ENCODE results near the gene FARP2. TPM values are rescaled to one million over a fixed set of nuclear protein-coding genes. Genes with fewer than 3 reads are reported as not detected.
A peak's percentile ranks its signal among the peaks of the same experiment; 100 is the strongest.

The FARP2 gene
- total and polyA plus RNA-seq, 2 of the 13 experiments (the other 11 are each of a cell fraction or from before 2014, with no cell fraction given): 28.0 to 45.4 TPM

- peak overlapping the region; percentile 80 for H3K27ac ChIP-seq (ENCODE audit: extremely low read length, insufficient read depth, low read length)
- no peak overlapping the region for H2AFZ ChIP-seq (ENCODE audit: low read length)
- ChIA-PET POLR2A (interaction anchor here (1.4 kb wide), 1 partner anchor 40 kb away, joined by 5 read pairs; the partner anchor contains the start of gene HDLBP), CTCF (ENCODE audit: low intra/inter-chr PET ratio, low total read pairs) (no interaction called here)
- TSS peak; percentile 86 for BruUV-seq (replicated peaks)
- peaks cover 42% of the 10 kb centered on the region for H3K79me2 ChIP-seq (ENCODE audit: insufficient read depth, low read length)
- no peaks in the 10 kb centered on the region for H3K9me3 ChIP-seq (ENCODE audit: low read length)
- in situ Hi-C loops (cut with HindIII; ENCODE audit: extremely low pct_ligation_motif_present, low pct_unique_long_range_greater_than_20kb) (loop anchor here (5.0 kb wide), 1 partner anchor 38 kb away; the partner anchor contains the start of genes HDLBP and SEPTIN2), intact Hi-C loops (cut with micrococcal nuclease; ENCODE audit: unreplicated experiment) (loop anchor here (10.0 kb wide), 2 partner anchors 80 to 150 kb away; partner anchors contain the start of gene STK25)
- H3K4me2 ChIP-seq (ENCODE audit: low read depth, low read length): peak overlapping the region; percentile 95
- peak overlapping the region; percentile 67 for H3K9ac ChIP-seq (ENCODE audit: insufficient read depth, low read depth, low read length)
- DNase-seq (ENCODE audit: low spot score): peak; percentile 76
- FAIRE-seq: no peak
- H4K20me1 ChIP-seq (ENCODE audit: insufficient read depth, low read length): peaks cover 54% of the 10 kb centered on the region
- peak overlapping the region; percentile 38 to 74 (median 50) for H3K4me3 ChIP-seq (replicated peaks in 1 of 3; ENCODE audit: insufficient read depth in 1 of 3, low read depth in 2 of 3, low read length in 3 of 3)
- WGBS (ENCODE audit: low lambda C conversion rate): 9% methylated on average over 33 of the region's 40 CpGs
- no peaks in the 10 kb centered on the region; a peak in 1 of 5 replicates for H3K27me3 ChIP-seq (ENCODE audit: control insufficient read depth in 1 of 2, insufficient read depth in 2 of 2, low read length in 2 of 2)
- ATAC-seq: peak; percentile 82
- H3K36me3 ChIP-seq (replicated peaks in 1 of 2; ENCODE audit: control insufficient read depth in 1 of 2, insufficient read depth in 2 of 2, low read length in 2 of 2): peaks cover 4 to 29% of the 10 kb centered on the region in 2 experiments
- H3K4me1 ChIP-seq (ENCODE audit: insufficient read depth, low read length): peaks cover 84% of the 10 kb centered on the region
- TF ChIP-seq ZNF282 (IDR thresholded peaks at IDR 0.05; ENCODE audit: partially characterized antibody) (no peak), FOXJ3 (CRISPR knock-in tag; IDR thresholded peaks at IDR 0.05; ENCODE audit: borderline replicate concordance) (no peak), THAP7 (CRISPR knock-in tag; IDR thresholded peaks at IDR 0.05) (peak; percentile 43; the same call in 1 of the 2 replicates), PAX8 (CRISPR knock-in tag; IDR thresholded peaks at IDR 0.05; ENCODE audit: borderline replicate concordance) (no peak), DZIP1 (CRISPR knock-in tag; IDR thresholded peaks at IDR 0.05) (0 out of 2 replicates have a peak, but pooled peaks have one; percentile 41), ZSCAN9 (CRISPR knock-in tag; IDR thresholded peaks at IDR 0.05; ENCODE audit: borderline replicate concordance) (no peak), NR2F6 (IDR thresholded peaks at IDR 0.05) (no peak), NR2F6 (CRISPR knock-in tag; IDR thresholded peaks at IDR 0.05) (no peak), ARNT (IDR thresholded peaks at IDR 0.05) (no peak), ZNF234 (CRISPR knock-in tag; conservative IDR thresholded peaks at IDR 0.05) (no peak), ZUFSP (CRISPR knock-in tag; IDR thresholded peaks at IDR 0.05; ENCODE audit: borderline replicate concordance) (no peak), PAF1 (CRISPR knock-in tag; IDR thresholded peaks at IDR 0.05) (peak; percentile 70; the same call in 1 of the 2 replicates), ZNF720 (CRISPR knock-in tag; IDR thresholded peaks at IDR 0.05) (no peak), POLR2A (IDR thresholded peaks at IDR 0.05; ENCODE audit: insufficient read depth in 1 of 2, low read depth in 2 of 2, low read length in 2 of 2) (peak; percentile 60 to 62; a peak in 3 of 4 replicates), NFATC3 (CRISPR knock-in tag; IDR thresholded peaks at IDR 0.05) (no peak), ZNF780A (CRISPR knock-in tag; IDR thresholded peaks at IDR 0.05) (no peak)
- TF ChIP-seq, protein P1, sequence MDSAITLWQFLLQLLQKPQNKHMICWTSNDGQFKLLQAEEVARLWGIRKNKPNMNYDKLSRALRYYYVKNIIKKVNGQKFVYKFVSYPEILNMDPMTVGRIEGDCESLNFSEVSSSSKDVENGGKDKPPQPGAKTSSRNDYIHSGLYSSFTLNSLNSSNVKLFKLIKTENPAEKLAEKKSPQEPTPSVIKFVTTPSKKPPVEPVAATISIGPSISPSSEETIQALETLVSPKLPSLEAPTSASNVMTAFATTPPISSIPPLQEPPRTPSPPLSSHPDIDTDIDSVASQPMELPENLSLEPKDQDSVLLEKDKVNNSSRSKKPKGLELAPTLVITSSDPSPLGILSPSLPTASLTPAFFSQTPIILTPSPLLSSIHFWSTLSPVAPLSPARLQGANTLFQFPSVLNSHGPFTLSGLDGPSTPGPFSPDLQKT (CRISPR knock-in tag; IDR thresholded peaks at IDR 0.05; ENCODE audit: borderline replicate concordance): no peak
- TF ChIP-seq, protein P2, sequence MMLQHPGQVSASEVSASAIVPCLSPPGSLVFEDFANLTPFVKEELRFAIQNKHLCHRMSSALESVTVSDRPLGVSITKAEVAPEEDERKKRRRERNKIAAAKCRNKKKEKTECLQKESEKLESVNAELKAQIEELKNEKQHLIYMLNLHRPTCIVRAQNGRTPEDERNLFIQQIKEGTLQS (CRISPR knock-in tag; IDR thresholded peaks at IDR 0.05): no peak; the same call in 1 of the 2 replicates
These were observed 1.1 kb upstream of the FARP2 start for GRCh38 chr2:241354668-241355658.

Measured in HepG2 (cell line).